ENCODE results near the gene CHRD. TPM values are rescaled to one million over a fixed set of nuclear protein-coding genes. Genes with fewer than 3 reads are reported as not detected.
A peak's percentile ranks its signal among the peaks of the same experiment; 100 is the strongest.
"Not testable (repeated sequence)": the region's sequence is repeated elsewhere in the genome, so short reads cannot be mapped to it uniquely, and the experiment has no call there.

CHRD gene
- 10 to 100 TPM; 18.6 to 32.6 TPM for total RNA-seq
- long read RNA-seq, donor 1, transcript CHRD-201 (23 exons, 3,521 nt): major isoform, 10 of 29 reads
- long read RNA-seq, donor 1, partial matches to known transcripts: 9 of 29 reads
- long read RNA-seq, donor 1, other reads (novel, unspliced or antisense): 10 of 29 reads
- long read RNA-seq, donor 2, transcript CHRD-201 (23 exons, 3,521 nt): major isoform, 11 of 47 reads
- long read RNA-seq, donor 2, partial matches to known transcripts: 27 of 47 reads
- long read RNA-seq, donor 2, other reads (novel, unspliced or antisense): 6 of 47 reads

GRCh38 chr3:184379358-184380184, at the start of gene CHRD:
CHRD (plus strand) TSS chr3:184380054; CDS start chr3:184380319, 265 bp downstream.
- DNase-seq (ENCODE audit: low spot score): peak; percentile 77

GRCh38 chr3:184332370-184333090, 47.3 kb upstream of the CHRD start:
- intact Hi-C loops (cut with DNase I): no loop called here
- no peak for DNase-seq (ENCODE audit: low spot score)

More at GRCh38 chr3:184379358-184380184, at the start of gene CHRD:
- intact Hi-C loops (cut with DNase I): loop anchor here in 1 of 2 donors (10.0 kb wide), 1 partner anchor 155 kb away; no protein-coding TSS in a partner anchor

GRCh38 chr3:184333190-184333589, 46.7 kb upstream of the CHRD start:
- DNase-seq (ENCODE audit: low spot score): no peak
- intact Hi-C loops (cut with DNase I): no loop called here

GRCh38 chr3:184333700-184334099, 46.2 kb upstream of the CHRD start:
- no peak for DNase-seq (ENCODE audit: low spot score)
- intact Hi-C loops (cut with DNase I): no loop called here

GRCh38 chr3:184334470-184335158, 45.2 kb upstream of the CHRD start:
- no peak for DNase-seq (ENCODE audit: low spot score)
- intact Hi-C loops (cut with DNase I): no loop called here

- intact Hi-C loops (cut with DNase I): no loop called here
- DNase-seq (ENCODE audit: low spot score): no peak
Measured at GRCh38 chr3:184335291-184335660, 44.6 kb upstream of the CHRD start.

GRCh38 chr3:184335661-184336546, 44.0 kb upstream of the CHRD start:
- peak; percentile 96 for DNase-seq (ENCODE audit: low spot score)
- intact Hi-C loops (cut with DNase I): no loop called here

GRCh38 chr3:184336547-184337398, 43.1 kb upstream of the CHRD start:
- DNase-seq (ENCODE audit: low spot score): no peak
- intact Hi-C loops (cut with DNase I): no loop called here

GRCh38 chr3:184337399-184337714, 42.5 kb upstream of the CHRD start, which contains the start of gene FAM131A:
FAM131A (plus strand) TSS chr3:184337600; CDS start chr3:184337631, 31 bp downstream.
- DNase-seq (ENCODE audit: low spot score): peak; percentile 90

GRCh38 chr3:184337981-184338380, 41.9 kb upstream of the CHRD start:
- intact Hi-C loops (cut with DNase I): no loop called here

More at GRCh38 chr3:184337399-184337714, 42.5 kb upstream of the CHRD start, which contains the start of gene FAM131A:
- intact Hi-C loops (cut with DNase I): no loop called here

GRCh38 chr3:184338511-184338945, 41.3 kb upstream of the CHRD start:
- peak; percentile 93 for DNase-seq (ENCODE audit: low spot score)
- intact Hi-C loops (cut with DNase I): no loop called here

More at GRCh38 chr3:184337981-184338380, 41.9 kb upstream of the CHRD start:
- no peak for DNase-seq (ENCODE audit: low spot score)

- DNase-seq (ENCODE audit: low spot score): no peak
- intact Hi-C loops (cut with DNase I): no loop called here
Measured at GRCh38 chr3:184339001-184339400, 40.9 kb upstream of the CHRD start.

- DNase-seq (ENCODE audit: low spot score); intact Hi-C loops (cut with DNase I): not testable (repeated sequence)
Measured at GRCh38 chr3:184339451-184340135, 40.3 kb upstream of the CHRD start.

GRCh38 chr3:184341925-184342324, 37.9 kb upstream of the CHRD start:
- no peak for DNase-seq (ENCODE audit: low spot score)
- intact Hi-C loops (cut with DNase I): no loop called here

GRCh38 chr3:184343200-184343876, 36.5 kb upstream of the CHRD start:
- intact Hi-C loops (cut with DNase I): no loop called here
- DNase-seq (ENCODE audit: low spot score): no peak

Measured in posterior vena cava (tissue), 2 donors.